ENCODE results near the gene TEX29. TPM values are rescaled to one million over a fixed set of nuclear protein-coding genes. Genes with fewer than 3 reads are reported as not detected.

TEX29 gene
- 0.18 TPM in 1 of 2 replicates, not detected in the other for polyA plus RNA-seq (2012; rRNA removed)
- not detected in 2 replicates for polyA plus RNA-seq (2012; cell fraction: cytosol; rRNA removed)
- polyA plus RNA-seq (2012; cell fraction: nucleus; rRNA removed) = 0.12 and 0.20 TPM in 2 replicates

DNA sequence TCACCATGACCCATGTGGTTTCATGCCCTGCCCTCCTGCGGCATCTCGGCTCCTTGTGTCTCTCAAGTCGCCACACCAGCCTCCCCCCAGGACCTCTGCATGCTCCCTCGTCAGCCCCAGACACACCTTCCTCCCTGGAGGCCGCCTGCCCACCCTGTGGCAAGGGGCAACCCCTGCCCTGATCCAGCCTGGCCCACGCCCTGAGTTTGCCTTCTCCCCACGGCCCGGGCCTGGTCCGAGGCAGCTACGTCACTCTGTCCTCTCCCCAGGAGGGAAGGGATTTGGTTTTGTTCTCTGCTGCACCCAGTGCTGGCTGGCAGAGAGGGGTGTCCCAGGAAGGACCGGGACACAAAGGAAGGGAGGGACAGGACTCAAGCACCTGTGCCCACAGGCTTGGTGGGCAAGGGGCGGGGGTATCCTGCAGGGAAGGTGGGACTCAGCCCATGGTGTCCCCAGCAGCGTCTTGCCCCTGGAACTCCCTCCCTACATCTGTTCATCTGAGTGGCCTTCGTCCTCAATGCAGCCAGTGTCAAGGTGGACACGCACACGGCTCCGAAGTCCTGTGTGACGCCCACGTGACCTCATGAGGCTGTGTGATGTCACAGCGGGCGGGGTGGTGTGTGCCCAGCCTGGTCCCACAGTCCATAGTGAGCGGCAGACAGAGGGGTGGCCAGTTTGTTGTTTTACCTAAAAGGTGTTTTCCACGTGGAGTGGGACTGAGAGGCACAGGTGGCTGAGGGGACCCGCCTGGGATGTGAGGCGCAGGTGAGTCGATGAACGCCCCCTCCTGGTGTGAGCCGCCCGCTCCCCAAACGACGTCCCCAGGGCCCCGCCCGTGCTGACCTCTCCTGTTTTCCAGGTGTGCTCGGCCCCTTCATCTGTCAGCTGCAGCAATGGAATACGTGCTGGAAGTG lies at the start of gene TEX29:
TEX29 (plus strand) TSS at position 645 of the 914 bp plus-strand sequence; CDS start at position 894, 249 bp downstream.
- Histone ChIP-seq H3K4me3 (ENCODE audit: low read depth in 2 of 2, low read length in 1 of 2) (no peak within 1 kb of the TSS), H3K9ac (no peak within 1 kb of the TSS), H3K9me3 (no peaks in the 10 kb centered on the region), H3K4me2 (no peak within 1 kb of the TSS), H3K9me2 (no peaks in the 10 kb centered on the region), H3K79me2 (ENCODE audit: insufficient read depth) (no peaks in the 10 kb centered on the region), H3K27me3 (ENCODE audit: insufficient read depth) (peaks cover 22% of the 10 kb centered on the region), H2AFZ (ENCODE audit: low read depth) (no peak within 1 kb of the TSS), H3K27ac (ENCODE audit: low read depth in 2 of 2, low read length in 1 of 2) (no peak within 1 kb of the TSS), H3K4me1 (ENCODE audit: control insufficient read depth in 1 of 2, insufficient read depth in 2 of 2, low read depth in 1 of 2, low read length in 1 of 2) (peaks cover 0 to 7% of the 10 kb centered on the region in 2 experiments; a peak in 1 of 4 replicates), H4K20me1 (ENCODE audit: insufficient read depth) (no peaks in the 10 kb centered on the region), H3K36me3 (replicated peaks in 1 of 2; ENCODE audit: control insufficient read depth in 1 of 2, insufficient read depth in 2 of 2, low read length in 1 of 2) (no peaks in the 10 kb centered on the region), H3F3A (replicated peaks; ENCODE audit: insufficient read depth) (no peaks in the 10 kb centered on the region)
- POLR2A ChIA-PET = no interaction called here
- DNase-seq = no peak
- TF ChIP-seq TAF1 (IDR thresholded peaks at IDR 0.05; ENCODE audit: borderline replicate concordance, low read depth, low read length) (no peak), TCF12 (IDR thresholded peaks at IDR 0.05) (no peak), ELF1 (IDR thresholded peaks at IDR 0.05) (no peak), MEF2A (IDR thresholded peaks at IDR 0.05; ENCODE audit: borderline replicate concordance, low read depth) (no peak), SMC3 (IDR thresholded peaks at IDR 0.05; ENCODE audit: low read depth, low read length) (no peak), NRF1 (IDR thresholded peaks at IDR 0.05; ENCODE audit: low read depth, low read length) (no peak), GATA2 (CRISPR knock-in tag; IDR thresholded peaks at IDR 0.05) (no peak)
- TF ChIP-seq, protein P1, sequence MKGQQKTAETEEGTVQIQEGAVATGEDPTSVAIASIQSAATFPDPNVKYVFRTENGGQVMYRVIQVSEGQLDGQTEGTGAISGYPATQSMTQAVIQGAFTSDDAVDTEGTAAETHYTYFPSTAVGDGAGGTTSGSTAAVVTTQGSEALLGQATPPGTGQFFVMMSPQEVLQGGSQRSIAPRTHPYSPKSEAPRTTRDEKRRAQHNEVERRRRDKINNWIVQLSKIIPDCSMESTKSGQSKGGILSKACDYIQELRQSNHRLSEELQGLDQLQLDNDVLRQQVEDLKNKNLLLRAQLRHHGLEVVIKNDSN (IDR thresholded peaks at IDR 0.05; ENCODE audit: borderline replicate concordance, low read depth) = no peak
- TF ChIP-seq, protein P2, sequence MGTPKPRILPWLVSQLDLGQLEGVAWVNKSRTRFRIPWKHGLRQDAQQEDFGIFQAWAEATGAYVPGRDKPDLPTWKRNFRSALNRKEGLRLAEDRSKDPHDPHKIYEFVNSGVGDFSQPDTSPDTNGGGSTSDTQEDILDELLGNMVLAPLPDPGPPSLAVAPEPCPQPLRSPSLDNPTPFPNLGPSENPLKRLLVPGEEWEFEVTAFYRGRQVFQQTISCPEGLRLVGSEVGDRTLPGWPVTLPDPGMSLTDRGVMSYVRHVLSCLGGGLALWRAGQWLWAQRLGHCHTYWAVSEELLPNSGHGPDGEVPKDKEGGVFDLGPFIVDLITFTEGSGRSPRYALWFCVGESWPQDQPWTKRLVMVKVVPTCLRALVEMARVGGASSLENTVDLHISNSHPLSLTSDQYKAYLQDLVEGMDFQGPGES (IDR thresholded peaks at IDR 0.05; ENCODE audit: low read depth, low read length) = no peak
- TF ChIP-seq, protein P3, sequence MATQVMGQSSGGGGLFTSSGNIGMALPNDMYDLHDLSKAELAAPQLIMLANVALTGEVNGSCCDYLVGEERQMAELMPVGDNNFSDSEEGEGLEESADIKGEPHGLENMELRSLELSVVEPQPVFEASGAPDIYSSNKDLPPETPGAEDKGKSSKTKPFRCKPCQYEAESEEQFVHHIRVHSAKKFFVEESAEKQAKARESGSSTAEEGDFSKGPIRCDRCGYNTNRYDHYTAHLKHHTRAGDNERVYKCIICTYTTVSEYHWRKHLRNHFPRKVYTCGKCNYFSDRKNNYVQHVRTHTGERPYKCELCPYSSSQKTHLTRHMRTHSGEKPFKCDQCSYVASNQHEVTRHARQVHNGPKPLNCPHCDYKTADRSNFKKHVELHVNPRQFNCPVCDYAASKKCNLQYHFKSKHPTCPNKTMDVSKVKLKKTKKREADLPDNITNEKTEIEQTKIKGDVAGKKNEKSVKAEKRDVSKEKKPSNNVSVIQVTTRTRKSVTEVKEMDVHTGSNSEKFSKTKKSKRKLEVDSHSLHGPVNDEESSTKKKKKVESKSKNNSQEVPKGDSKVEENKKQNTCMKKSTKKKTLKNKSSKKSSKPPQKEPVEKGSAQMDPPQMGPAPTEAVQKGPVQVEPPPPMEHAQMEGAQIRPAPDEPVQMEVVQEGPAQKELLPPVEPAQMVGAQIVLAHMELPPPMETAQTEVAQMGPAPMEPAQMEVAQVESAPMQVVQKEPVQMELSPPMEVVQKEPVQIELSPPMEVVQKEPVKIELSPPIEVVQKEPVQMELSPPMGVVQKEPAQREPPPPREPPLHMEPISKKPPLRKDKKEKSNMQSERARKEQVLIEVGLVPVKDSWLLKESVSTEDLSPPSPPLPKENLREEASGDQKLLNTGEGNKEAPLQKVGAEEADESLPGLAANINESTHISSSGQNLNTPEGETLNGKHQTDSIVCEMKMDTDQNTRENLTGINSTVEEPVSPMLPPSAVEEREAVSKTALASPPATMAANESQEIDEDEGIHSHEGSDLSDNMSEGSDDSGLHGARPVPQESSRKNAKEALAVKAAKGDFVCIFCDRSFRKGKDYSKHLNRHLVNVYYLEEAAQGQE (IDR thresholded peaks at IDR 0.05; ENCODE audit: low read depth, low read length) = no peak
- TF ChIP-seq, protein P4, sequence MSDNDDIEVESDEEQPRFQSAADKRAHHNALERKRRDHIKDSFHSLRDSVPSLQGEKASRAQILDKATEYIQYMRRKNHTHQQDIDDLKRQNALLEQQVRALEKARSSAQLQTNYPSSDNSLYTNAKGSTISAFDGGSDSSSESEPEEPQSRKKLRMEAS (IDR thresholded peaks at IDR 0.05; ENCODE audit: low read depth) = no peak
- CTCF ChIA-PET = no interaction called here
- 64% methylated on average over 29 of the region's 35 CpGs for WGBS (ENCODE audit: low lambda C conversion rate)

All from SK-N-SH (cell line).